Neural progenitor cell (in vitro differentiated cells): ENCODE measurements around the gene PPY. TPM values are rescaled to one million over a fixed set of nuclear protein-coding genes. Genes with fewer than 3 reads are reported as not detected.

Source experiments
- DNase-seq: peaks from one replicate; pipeline ENCODE4 v3.0.0-alpha.2; 2016; ENCODE audit warnings: low spot score
- H2AFZ ChIP-seq: fragments of 200-600 bp; sonication (generic); replicated peaks from 2 replicates; pipeline ENCODE4 v1.6.1; 2016; ENCODE audit warnings: antibody characterized with exemption
- H3F3A ChIP-seq: fragments of 200-600 bp; sonication (generic); 2 replicates; pipeline ENCODE4 v1.6.1; 2016; ENCODE audit warnings: antibody characterized with exemption, low read depth
- H3K27ac ChIP-seq: fragments of 200-600 bp; sonication (generic); 2 replicates; pipeline ENCODE4 v1.5.1; 2016; ENCODE audit warnings: mild to moderate bottlenecking
- H3K27me3 ChIP-seq: fragments of 200-600 bp; sonication (generic); 2 replicates; pipeline ENCODE4 v1.6.1; 2016; ENCODE audit warnings: mild to moderate bottlenecking, moderate library complexity
- H3K36me3 ChIP-seq: fragments of 200-600 bp; sonication (generic); 2 replicates; pipeline ENCODE4 v1.5.1; 2016
- H3K4me1 ChIP-seq: fragments of 200-600 bp; sonication (generic); 2 replicates; pipeline ENCODE4 v1.6.1; 2016; ENCODE audit warnings: mixed run types
- H3K4me2 ChIP-seq: fragments of 200-600 bp; sonication (generic); 2 replicates; pipeline ENCODE4 v1.6.1; 2016
- H3K4me3 ChIP-seq: fragments of 200-600 bp; sonication (generic); 2 replicates; pipeline ENCODE4 v1.5.1; 2016
- H3K79me2 ChIP-seq: fragments of 200-600 bp; sonication (generic); 2 replicates; pipeline ENCODE4 v1.6.1; 2016; ENCODE audit warnings: low read depth
- H3K9ac ChIP-seq: fragments of 200-600 bp; sonication (generic); 2 replicates; pipeline ENCODE4 v1.6.1; 2016
- H3K9me3 ChIP-seq: fragments of 200-600 bp; sonication (generic); 2 replicates; pipeline ENCODE4 v1.5.1; 2016; ENCODE audit warnings: low read depth
- H4K20me1 ChIP-seq: fragments of 200-600 bp; sonication (generic); 2 replicates; pipeline ENCODE4 v1.6.1; 2016; ENCODE audit warnings: low read depth
- H3K27ac Mint-ChIP-seq: 3 replicates; pipeline ENCODE4 v1.8.0; 2021; ENCODE audit warnings: mixed read lengths
- H3K27me3 Mint-ChIP-seq: 2 replicates; pipeline ENCODE4 v1.8.0; 2022; ENCODE audit warnings: low read depth, mild to moderate bottlenecking, inconsistent platforms, moderate library complexity, mixed read lengths; ENCODE audit not compliant: insufficient read depth
- H3K36me3 Mint-ChIP-seq: 3 replicates; pipeline ENCODE4 v1.8.0; 2021; ENCODE audit warnings: mixed read lengths
- H3K4me1 Mint-ChIP-seq: 3 replicates; pipeline ENCODE4 v1.8.0; 2021; ENCODE audit warnings: mixed read lengths
- H3K4me3 Mint-ChIP-seq: 3 replicates; pipeline ENCODE4 v1.8.0; 2021; ENCODE audit warnings: mild to moderate bottlenecking, moderate library complexity, mixed read lengths
- H3K9me3 Mint-ChIP-seq: 3 replicates; pipeline ENCODE4 v1.8.0; 2020; ENCODE audit warnings: mixed read lengths
- CTCF ChIP-seq: fragments of 200-600 bp; sonication (generic); IDR thresholded peaks from 2 replicates; pipeline ENCODE4 v1.5.1; 2017; ENCODE audit warnings: antibody characterized with exemption, mild to moderate bottlenecking
- EZH2 ChIP-seq: fragments of 200-600 bp; sonication (generic); IDR thresholded peaks from 2 replicates; pipeline ENCODE4 v1.6.1; 2017; ENCODE audit warnings: antibody characterized with exemption, mild to moderate bottlenecking, moderate library complexity
- EZH2phosphoT487 ChIP-seq: fragments of 200-600 bp; sonication (generic); IDR thresholded peaks from 2 replicates; pipeline ENCODE4 v1.6.1; 2017; ENCODE audit warnings: antibody characterized with exemption
- total RNA-seq: library from RNA; depleted of rRNA; stranded (reverse); fragments of >200 nt; gene quantifications from 2 replicates; pipeline ENCODE4 v1.2.3, GENCODE V29; 2015; ENCODE audit warnings: low replicate concordance

The PPY gene
- total RNA-seq, 1 donor from 2014 or later: not detected

- Histone ChIP-seq H3K79me2 (no peaks in the 10 kb centered on the region), H3K4me2 (no peak overlapping the region), H3F3A (no peaks in the 10 kb centered on the region), H3K36me3 (no peaks in the 10 kb centered on the region), H3K9ac (no peak overlapping the region), H3K27me3 (peaks cover 10% of the 10 kb centered on the region), H3K4me3 (no peak overlapping the region), H4K20me1 (no peaks in the 10 kb centered on the region), H3K4me1 (peaks cover 4% of the 10 kb centered on the region), H3K27ac (no peak overlapping the region), H3K9me3 (no peaks in the 10 kb centered on the region), H2AFZ (no peak overlapping the region)
- Mint-ChIP-seq H3K9me3 (no peaks in the 10 kb centered on the region), H3K4me1 (peaks cover 11% of the 10 kb centered on the region), H3K36me3 (no peaks in the 10 kb centered on the region), H3K27ac (no peak overlapping the region), H3K4me3 (no peak overlapping the region), H3K27me3 (peaks cover 13% of the 10 kb centered on the region)
- TF ChIP-seq EZH2phosphoT487 (no peak), EZH2 (no peak), CTCF (no peak)
- no peak for DNase-seq
Observed at GRCh38 chr17:43915559-43915958, 26.7 kb downstream of the PPY start.

GRCh38 chr17:43914451-43914850 lies 27.8 kb downstream of the PPY start:
- Histone ChIP-seq H3K4me1 (peaks cover 4% of the 10 kb centered on the region), H3K27me3 (peaks cover 10% of the 10 kb centered on the region), H2AFZ (no peak overlapping the region), H3K4me2 (no peak overlapping the region), H3K4me3 (no peak overlapping the region), H3K79me2 (no peaks in the 10 kb centered on the region), H4K20me1 (no peaks in the 10 kb centered on the region), H3K36me3 (no peaks in the 10 kb centered on the region), H3F3A (peaks cover 7% of the 10 kb centered on the region), H3K27ac (no peak overlapping the region), H3K9me3 (no peaks in the 10 kb centered on the region), H3K9ac (no peak overlapping the region)
- Mint-ChIP-seq H3K36me3 (no peaks in the 10 kb centered on the region), H3K9me3 (no peaks in the 10 kb centered on the region), H3K27me3 (peaks cover 10% of the 10 kb centered on the region), H3K4me3 (no peak overlapping the region), H3K27ac (no peak overlapping the region), H3K4me1 (peaks cover 11% of the 10 kb centered on the region)
- TF ChIP-seq CTCF (no peak), EZH2phosphoT487 (no peak), EZH2 (no peak)
- no peak for DNase-seq

- Mint-ChIP-seq H3K27ac (no peak overlapping the region), H3K9me3 (no peaks in the 10 kb centered on the region), H3K4me1 (peaks cover 11% of the 10 kb centered on the region), H3K36me3 (no peaks in the 10 kb centered on the region), H3K4me3 (no peak overlapping the region), H3K27me3 (peaks cover 10% of the 10 kb centered on the region)
- no peaks in the 10 kb centered on the region for H3K36me3 ChIP-seq
- no peak overlapping the region for H3K4me2 ChIP-seq
- no peaks in the 10 kb centered on the region for H3K79me2 ChIP-seq
- no peak overlapping the region for H3K27ac ChIP-seq
- DNase-seq: no peak
- H3K9me3 ChIP-seq: no peaks in the 10 kb centered on the region
- H2AFZ ChIP-seq: no peak overlapping the region
- no peaks in the 10 kb centered on the region for H4K20me1 ChIP-seq
- H3K4me3 ChIP-seq: no peak overlapping the region
- H3K9ac ChIP-seq: no peak overlapping the region
- TF ChIP-seq EZH2: no peak
- no peak for TF ChIP-seq CTCF
- no peak for TF ChIP-seq EZH2phosphoT487
- peaks cover 18% of the 10 kb centered on the region for H3K27me3 ChIP-seq
- peaks cover 10% of the 10 kb centered on the region for H3F3A ChIP-seq
- peaks cover 7% of the 10 kb centered on the region for H3K4me1 ChIP-seq
Observed at GRCh38 chr17:43913584-43913983, 28.7 kb downstream of the PPY start.
